ENCODE results near the gene TELO2.

TELO2 gene

GRCh38 chr16:1451702-1452392, 41.3 kb upstream of the TELO2 start:
- FAIRE-seq (no peak), DNase-seq (ENCODE audit: insufficient read length, low spot score) (no peak)
- TF ChIP-seq CTCF (IDR thresholded peaks at IDR 0.05; ENCODE audit: insufficient read depth, missing control alignments): no peak

- no peak for DNase-seq (ENCODE audit: insufficient read length, low spot score)
- TF ChIP-seq CTCF (IDR thresholded peaks at IDR 0.05; ENCODE audit: insufficient read depth, missing control alignments): no peak
- no peak for FAIRE-seq
Measured at GRCh38 chr16:1452530-1452929, 40.6 kb upstream of the TELO2 start.

- DNase-seq (ENCODE audit: insufficient read length, low spot score): no peak
- no peak for TF ChIP-seq CTCF (IDR thresholded peaks at IDR 0.05; ENCODE audit: insufficient read depth, missing control alignments)
- FAIRE-seq: no peak
Measured at GRCh38 chr16:1453316-1453715, 39.8 kb upstream of the TELO2 start.

GRCh38 chr16:1454561-1454960, 38.6 kb upstream of the TELO2 start:
- DNase-seq (ENCODE audit: insufficient read length, low spot score): no peak
- no peak for FAIRE-seq
- TF ChIP-seq CTCF (IDR thresholded peaks at IDR 0.05; ENCODE audit: insufficient read depth, missing control alignments): no peak

- DNase-seq (ENCODE audit: insufficient read length, low spot score) (no peak), FAIRE-seq (no peak)
- no peak for TF ChIP-seq CTCF (IDR thresholded peaks at IDR 0.05; ENCODE audit: insufficient read depth, missing control alignments)
Measured at GRCh38 chr16:1455190-1456171, 37.7 kb upstream of the TELO2 start.

- FAIRE-seq (no peak), DNase-seq (ENCODE audit: insufficient read length, low spot score) (no peak)
- TF ChIP-seq CTCF (IDR thresholded peaks at IDR 0.05; ENCODE audit: insufficient read depth, missing control alignments): no peak
Measured at GRCh38 chr16:1456951-1457350, 36.2 kb upstream of the TELO2 start.
